ENCODE results near the gene IRF9. TPM values are rescaled to one million over a fixed set of nuclear protein-coding genes. Genes with fewer than 3 reads are reported as not detected.

Gene IRF9
- total and polyA plus RNA-seq, 2 of the 4 experiments (the other 2 are of a cell fraction), result 25.6 to 34.6 TPM

GRCh38 chr14:24127673-24128072, 33.4 kb upstream of the IRF9 start:
- no peak overlapping the region for H4K91ac ChIP-seq (ENCODE audit: insufficient read depth, low read depth, low read length)
- H3K36me3 ChIP-seq (ENCODE audit: control insufficient read depth, insufficient read depth, low read length), result peaks cover 5% of the 10 kb centered on the region
- intact Hi-C loops (cut with micrococcal nuclease) (no loop called here), dilution Hi-C loops (cut with HindIII; ENCODE audit: low sequenced_read_pairs, unreplicated experiment) (no loop called here), in situ Hi-C loops (cut with MboI; ENCODE audit: low sequenced_read_pairs) (loop anchor here (25.0 kb wide), 2 partner anchors 815 to 1040 kb away; partner anchors contain the start of genes ACIN1, BCL2L2, C14orf119 and PABPN1)
- H3K14ac ChIP-seq (replicated peaks; ENCODE audit: low read depth, low read length), result no peak overlapping the region
- H4K8ac ChIP-seq (ENCODE audit: low read depth in 2 of 2, low read length in 2 of 2), result no peak overlapping the region
- ATAC-seq (ENCODE audit: low read depth), result no peak
- H3K4me2 ChIP-seq (ENCODE audit: low read depth, low read length), result no peak overlapping the region
- no peak overlapping the region for H3K18ac ChIP-seq (ENCODE audit: low read depth, low read length)
- H2BK120ac ChIP-seq (ENCODE audit: low read depth, low read length), result no peak overlapping the region
- H3K9ac ChIP-seq (ENCODE audit: low read depth, low read length), result no peak overlapping the region
- no peak overlapping the region for H2BK20ac ChIP-seq (ENCODE audit: low read depth, low read length)
- no peaks in the 10 kb centered on the region for H3K9me3 ChIP-seq (ENCODE audit: control insufficient read depth, insufficient read depth, low read length)
- no peak overlapping the region for H2BK5ac ChIP-seq (ENCODE audit: low read depth, low read length, poor library complexity, severe bottlenecking)
- no peak for DNase-seq
- no peaks in the 10 kb centered on the region for H3K27me3 ChIP-seq (ENCODE audit: control insufficient read depth, insufficient read depth, low read length)
- no peak for TF ChIP-seq RCOR1 (IDR thresholded peaks at IDR 0.05; ENCODE audit: insufficient replicate concordance, low read length)
- TF ChIP-seq POLR2A (IDR thresholded peaks at IDR 0.05; ENCODE audit: low read depth, low read length), result no peak
- no peak for TF ChIP-seq CEBPB (IDR thresholded peaks at IDR 0.05; ENCODE audit: low read depth, low read length)
- TF ChIP-seq RAD21 (IDR thresholded peaks at IDR 0.05; ENCODE audit: low read length), result no peak
- TF ChIP-seq CHD1 (IDR thresholded peaks at IDR 0.05; ENCODE audit: low read depth, low read length), result no peak
- no peak for TF ChIP-seq CTCF (conservative IDR thresholded peaks at IDR 0.05; ENCODE audit: low read depth, low read length)
- TF ChIP-seq RFX5 (IDR thresholded peaks at IDR 0.05; ENCODE audit: low read depth, low read length), result no peak
- TF ChIP-seq SMC3 (IDR thresholded peaks at IDR 0.05; ENCODE audit: low read depth, low read length), result no peak
- TF ChIP-seq, protein P1, sequence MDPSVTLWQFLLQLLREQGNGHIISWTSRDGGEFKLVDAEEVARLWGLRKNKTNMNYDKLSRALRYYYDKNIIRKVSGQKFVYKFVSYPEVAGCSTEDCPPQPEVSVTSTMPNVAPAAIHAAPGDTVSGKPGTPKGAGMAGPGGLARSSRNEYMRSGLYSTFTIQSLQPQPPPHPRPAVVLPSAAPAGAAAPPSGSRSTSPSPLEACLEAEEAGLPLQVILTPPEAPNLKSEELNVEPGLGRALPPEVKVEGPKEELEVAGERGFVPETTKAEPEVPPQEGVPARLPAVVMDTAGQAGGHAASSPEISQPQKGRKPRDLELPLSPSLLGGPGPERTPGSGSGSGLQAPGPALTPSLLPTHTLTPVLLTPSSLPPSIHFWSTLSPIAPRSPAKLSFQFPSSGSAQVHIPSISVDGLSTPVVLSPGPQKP (IDR thresholded peaks at IDR 0.05; ENCODE audit: borderline replicate concordance, low read depth, low read length), result no peak
- no peak overlapping the region for H2AK9ac ChIP-seq (replicated peaks; ENCODE audit: low read depth, low read length, poor library complexity)
- CTCF ChIA-PET, result no interaction called here
- no peak overlapping the region for H3K27ac ChIP-seq (ENCODE audit: insufficient read depth, low read length)
- no CpG with 5 or more reads among the region's 2 CpGs for WGBS, 2 experiments (ENCODE audit: extremely low coverage in 2 of 2, insufficient read length in 1 of 2)
- H3K79me1 ChIP-seq (ENCODE audit: low read depth in 1 of 2, low read length in 2 of 2), result no peaks in the 10 kb centered on the region
- H3K4ac ChIP-seq (ENCODE audit: low read depth, low read length), result no peak overlapping the region
- no TSS peak for BruUV-seq (replicated peaks)
- no peak overlapping the region for H3K4me3 ChIP-seq (ENCODE audit: insufficient read depth, low read depth, low read length)
- no peak overlapping the region for H3K56ac ChIP-seq (ENCODE audit: extremely low read depth, insufficient read depth, low read length)
- no peaks in the 10 kb centered on the region for H4K20me1 ChIP-seq (ENCODE audit: insufficient read depth, low read length)
- no peak overlapping the region for H2AFZ ChIP-seq (replicated peaks; ENCODE audit: low read length, poor library complexity)
- H4K5ac ChIP-seq (ENCODE audit: low read depth, low read length), result no peak overlapping the region
- no peak overlapping the region for H2AK5ac ChIP-seq (ENCODE audit: low read depth, low read length)
- no peaks in the 10 kb centered on the region for H3K9me1 ChIP-seq (ENCODE audit: insufficient read depth, low read length)
- H3K4me1 ChIP-seq (ENCODE audit: control insufficient read depth, insufficient read depth, low read length), result no peaks in the 10 kb centered on the region
- no peak overlapping the region for H3K23ac ChIP-seq (ENCODE audit: low read depth, low read length)
- no peak overlapping the region for H2BK15ac ChIP-seq (ENCODE audit: low read depth, low read length)
- POLR2A ChIA-PET (ENCODE audit: unreplicated experiment), result no interaction called here

All from IMR-90 (cell line).